SHP77 treated with DMSO at 0.1 percent for 48 hours (cell line): ENCODE data around the gene SYNE1.

Experiments used
- DNase-seq: peaks from one replicate; lab custom pipeline; 2025; lab: John Stamatoyannopoulos, UW

SYNE1 gene

DNA sequence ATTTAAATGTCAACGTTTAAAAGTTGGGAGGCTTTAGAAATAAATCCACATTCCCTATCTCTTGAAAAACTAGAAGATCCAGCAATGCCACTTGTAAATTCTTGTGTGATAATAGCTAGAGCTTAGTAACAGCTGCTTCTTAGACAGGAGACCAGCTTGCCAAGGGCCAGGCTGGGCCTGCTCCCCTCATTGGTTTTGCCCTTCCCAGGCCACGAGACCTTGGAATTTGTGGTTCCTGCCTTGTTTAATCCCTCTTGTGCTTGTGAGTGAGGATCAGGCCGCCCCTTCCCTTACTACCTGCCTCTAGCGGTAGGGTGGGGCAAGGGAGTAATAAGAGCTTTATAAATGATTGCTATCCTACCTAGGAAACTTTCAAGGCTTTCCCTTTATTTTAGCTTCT is 363.5 kb downstream of the SYNE1 start:
- no peak for DNase-seq

DNA sequence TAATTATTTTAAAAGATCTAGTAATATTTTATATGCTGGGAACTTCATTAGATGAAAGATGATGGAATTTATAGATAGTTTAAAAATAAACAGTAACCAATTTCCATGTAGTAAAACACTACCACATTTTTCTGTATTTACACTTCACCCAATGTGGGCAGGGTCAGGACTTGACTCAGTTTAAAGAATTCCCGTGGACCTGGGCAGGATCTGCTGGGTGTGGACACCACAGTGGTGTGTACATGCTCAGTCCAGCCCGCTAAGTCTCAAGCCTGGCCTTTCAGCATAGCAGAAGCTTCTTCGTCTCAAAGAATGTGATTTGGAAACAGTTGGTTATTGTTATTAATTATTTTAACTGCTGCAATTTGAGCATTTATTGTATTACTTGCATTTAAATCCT is 364.2 kb downstream of the SYNE1 start:
- DNase-seq, result no peak

DNA sequence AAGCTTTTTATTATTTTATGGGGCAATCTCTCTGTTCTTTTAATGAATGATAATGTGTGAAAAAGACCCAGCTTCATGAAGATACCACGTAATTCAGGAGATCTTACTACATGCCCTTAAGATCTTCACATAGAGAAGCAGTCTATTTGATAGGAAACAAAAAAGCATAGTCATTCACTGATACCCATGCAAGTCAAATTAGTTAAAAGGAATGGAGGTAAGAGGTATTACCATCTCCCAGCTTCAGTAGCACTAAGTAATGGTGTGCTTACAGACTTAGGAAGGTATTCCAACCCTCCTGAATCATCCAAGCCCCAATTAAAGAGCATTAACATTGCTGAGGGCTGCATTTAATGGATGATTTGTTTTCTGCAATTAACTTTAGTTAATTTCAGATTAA is 364.7 kb downstream of the SYNE1 start:
- DNase-seq, result no peak

DNA sequence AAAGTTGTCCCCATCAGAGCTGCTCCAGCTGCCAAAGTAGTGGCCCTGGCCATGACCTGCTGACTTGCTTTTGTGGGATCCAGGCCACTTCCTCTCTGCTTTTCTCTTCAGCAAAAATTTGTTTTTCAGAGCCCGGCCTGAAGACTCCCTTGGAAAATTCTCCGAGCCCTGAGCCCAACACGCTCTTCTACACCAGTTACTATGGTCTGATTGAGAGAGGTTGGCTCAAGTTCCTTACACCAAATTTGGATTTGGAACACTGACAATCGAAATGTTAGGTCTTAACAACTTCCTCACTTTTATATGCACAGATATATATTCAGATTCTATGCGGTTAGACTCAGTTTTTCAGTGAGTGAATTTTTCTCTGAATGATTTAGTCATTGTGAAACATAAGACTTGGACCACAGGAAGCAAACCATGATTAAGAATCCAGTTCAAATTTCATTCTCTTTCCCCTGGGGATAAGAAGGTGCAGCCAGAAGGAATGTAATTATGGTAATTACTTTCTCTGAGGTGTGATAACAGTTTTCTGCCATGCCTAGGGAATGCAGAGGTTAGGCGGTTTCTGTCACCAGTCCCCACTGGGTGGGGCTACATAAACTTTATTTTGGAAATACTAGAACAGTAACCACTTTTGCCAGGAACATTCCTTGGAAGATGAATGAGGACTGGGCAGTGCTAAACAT is 365.2 kb downstream of the SYNE1 start:
- no peak for DNase-seq

DNA sequence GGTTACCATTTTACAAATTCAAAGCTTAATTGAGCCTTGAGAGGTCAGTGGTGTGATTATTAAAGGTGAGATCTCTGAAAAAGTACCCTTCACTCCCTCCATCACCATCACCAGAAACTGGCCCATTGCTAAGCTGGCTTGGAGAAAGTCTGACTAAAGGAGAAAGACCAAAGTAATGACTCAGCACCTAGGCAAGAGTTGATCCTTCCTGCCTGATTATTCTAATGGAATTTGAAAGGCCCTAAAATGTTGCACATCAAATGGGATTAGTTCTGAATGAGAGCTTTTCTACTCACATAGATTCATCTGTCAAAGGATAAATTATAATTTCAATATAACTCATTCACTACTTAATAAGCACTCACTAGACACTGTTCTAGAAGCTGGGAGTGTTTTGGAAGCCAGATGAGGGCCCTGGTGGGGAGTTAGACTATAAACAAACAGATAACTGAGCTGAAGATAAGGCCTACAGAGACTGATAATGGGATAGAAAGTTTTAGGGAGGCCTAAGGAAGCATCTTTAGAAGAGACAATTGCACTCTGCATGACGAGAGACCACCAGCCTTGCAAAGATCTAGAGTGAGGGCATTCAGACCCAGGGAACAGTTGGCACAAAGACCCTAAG is 366.7 kb downstream of the SYNE1 start:
- no peak for DNase-seq

DNA sequence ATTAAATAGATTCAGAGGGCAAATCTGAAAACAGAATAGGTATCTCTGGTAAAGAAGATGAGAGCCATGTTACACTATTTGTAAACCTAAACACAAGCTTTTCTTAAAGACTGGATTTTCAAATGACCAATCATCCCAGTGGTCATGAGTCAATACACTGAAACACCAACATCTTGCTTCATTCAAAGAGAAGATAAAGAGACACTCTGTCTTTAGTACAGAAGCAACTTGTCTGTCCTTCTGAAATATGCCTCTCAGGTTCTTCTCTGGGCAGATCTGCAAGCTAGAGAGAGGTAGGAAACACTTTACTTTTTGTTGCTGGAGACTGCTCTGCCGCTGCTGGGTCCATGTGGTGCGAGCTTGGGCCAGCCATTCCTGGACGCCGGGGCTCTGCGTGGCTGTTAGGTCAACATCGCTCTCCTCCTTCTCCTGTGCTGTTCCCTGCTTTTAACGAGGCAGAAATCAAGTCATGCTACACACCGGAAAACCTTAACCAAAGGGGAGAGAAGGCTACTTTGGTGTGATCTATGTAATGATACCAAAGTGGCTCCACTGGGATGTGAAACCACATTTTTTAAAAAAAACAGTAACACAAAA is 368.2 kb downstream of the SYNE1 start:
- DNase-seq, result no peak

DNA sequence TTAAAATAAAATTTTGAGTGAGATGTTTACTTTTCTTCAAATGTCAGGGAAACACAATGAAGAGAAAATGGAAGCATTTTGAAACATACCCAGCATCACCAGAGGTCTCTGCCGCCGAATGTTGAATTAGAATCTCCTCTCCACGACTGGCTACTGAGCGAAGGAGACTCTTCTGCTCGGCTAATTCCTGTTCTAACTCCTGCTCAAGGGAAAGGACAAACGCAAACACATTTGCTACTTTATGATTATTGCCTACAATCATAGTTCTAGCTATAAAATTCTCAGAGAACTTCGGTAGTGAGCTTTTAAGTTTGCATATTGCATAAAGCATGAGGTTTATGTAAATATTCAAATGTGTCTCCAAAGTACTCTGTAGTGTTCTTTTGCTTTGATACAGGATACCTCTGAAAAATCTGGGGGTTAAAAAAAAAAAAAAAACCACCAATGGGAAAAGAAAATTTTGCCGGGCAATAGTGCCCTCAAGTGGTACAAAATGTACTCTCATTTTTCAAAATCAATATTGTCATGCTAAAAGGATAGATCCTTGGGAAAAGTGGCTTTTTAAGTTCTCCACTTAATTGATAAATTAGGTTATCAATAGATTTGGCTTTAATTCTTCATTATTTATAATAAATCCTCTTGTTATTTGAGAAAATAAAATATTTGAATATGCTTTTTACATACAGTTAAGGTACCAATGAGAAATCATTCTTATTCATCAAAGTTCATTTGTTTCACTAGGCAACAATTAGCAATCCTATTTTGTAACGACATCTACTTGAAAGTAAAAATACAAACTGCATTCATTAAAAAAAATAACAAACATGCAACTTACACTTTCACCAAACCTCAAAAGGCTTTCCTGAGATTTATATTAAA is 369.0 kb downstream of the SYNE1 start:
- peak; percentile 12 for DNase-seq

DNA sequence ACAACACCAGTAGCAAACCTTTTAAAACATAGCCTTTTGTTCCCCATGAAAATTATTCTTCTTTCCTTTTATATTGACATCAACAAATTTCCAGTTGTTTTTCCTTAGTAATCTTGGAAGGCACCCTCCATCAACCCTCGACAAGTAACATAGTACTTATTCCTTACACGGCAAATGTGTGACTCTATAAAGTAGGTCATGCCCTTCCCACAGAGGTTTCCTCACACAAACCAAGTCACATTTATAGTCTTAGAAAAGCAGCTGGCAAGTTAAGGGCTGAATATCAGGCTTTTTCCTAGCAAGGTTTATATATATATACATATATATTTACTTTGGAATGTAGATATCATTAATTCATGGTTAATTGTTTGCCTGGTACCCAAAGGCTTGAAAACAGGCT is 371.5 kb downstream of the SYNE1 start:
- DNase-seq, result no peak

DNA sequence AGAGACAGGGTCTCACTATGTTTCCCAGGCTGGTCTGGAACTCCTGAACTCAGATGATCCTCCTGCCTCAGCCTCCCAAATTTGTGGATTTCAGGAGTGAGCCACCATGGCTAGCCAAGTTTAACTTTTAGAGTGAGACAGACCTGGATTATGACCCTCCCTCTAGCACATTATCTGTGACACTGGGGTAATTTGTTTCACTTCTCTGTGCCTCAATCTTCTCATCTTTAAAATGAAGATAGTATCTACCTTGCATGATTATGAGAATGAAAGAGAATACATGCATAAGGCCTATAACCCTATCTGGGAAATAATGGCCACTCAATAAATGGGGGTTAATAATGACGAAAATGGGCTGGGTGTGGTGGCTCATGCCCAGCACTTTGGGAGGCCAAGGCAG is 373.6 kb downstream of the SYNE1 start:
- no peak for DNase-seq

DNA sequence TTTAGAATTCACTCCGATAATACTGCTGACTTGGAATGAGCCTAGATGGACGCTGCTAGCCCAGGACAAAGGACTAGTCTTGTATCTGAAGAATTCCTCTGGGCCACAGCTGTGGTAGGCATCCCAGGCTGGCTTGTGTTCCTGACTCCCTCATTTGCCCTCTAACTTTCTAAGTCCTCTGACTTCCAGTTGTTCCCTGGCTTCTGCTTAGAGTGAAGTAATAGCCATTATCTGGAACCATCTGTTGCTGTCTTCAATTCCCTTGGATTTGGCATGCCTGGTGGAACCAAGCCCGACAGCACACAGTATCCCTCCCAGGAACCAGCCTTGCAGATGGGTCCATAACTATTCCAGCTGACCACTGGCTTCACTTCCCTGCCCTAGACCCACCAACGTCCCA is 376.0 kb downstream of the SYNE1 start:
- no peak for DNase-seq

DNA sequence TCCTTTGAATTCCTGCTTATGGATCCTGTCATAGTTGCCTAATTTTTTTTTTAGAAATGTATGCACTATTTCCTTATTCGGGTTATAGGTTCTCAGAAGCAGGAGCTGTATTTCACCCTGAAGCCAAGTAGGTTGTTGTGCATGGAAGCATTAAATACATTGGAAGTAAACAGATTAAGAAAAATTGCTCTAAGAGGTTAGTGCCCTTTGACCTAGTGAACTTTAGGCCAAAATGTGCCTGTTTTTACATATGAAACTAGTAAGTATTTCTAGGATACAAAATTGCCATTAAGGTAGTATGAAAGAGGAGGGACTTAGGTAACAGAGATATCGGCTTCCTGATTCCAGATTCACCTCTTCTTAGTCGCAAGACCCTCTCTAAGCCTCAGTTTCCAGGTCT is 377.9 kb downstream of the SYNE1 start:
- DNase-seq, result no peak

DNA sequence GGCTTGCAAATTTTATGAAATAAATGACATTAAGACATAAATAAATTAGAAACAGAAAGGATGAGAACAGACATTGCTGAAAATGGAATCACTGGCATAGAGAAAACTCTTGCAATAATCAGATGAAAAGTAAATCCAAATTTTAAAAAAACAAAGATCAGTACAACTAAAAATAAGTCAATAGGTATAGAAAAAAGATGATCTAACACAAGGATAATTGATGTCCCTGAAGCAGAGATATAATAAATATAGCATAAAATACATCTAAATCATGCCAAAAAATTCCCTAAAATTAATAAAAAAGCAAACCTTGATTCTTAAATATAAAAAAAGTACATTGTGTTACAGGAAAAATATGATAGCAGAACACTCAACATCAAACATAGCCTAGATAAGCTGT is 379.6 kb downstream of the SYNE1 start:
- DNase-seq, result no peak

DNA sequence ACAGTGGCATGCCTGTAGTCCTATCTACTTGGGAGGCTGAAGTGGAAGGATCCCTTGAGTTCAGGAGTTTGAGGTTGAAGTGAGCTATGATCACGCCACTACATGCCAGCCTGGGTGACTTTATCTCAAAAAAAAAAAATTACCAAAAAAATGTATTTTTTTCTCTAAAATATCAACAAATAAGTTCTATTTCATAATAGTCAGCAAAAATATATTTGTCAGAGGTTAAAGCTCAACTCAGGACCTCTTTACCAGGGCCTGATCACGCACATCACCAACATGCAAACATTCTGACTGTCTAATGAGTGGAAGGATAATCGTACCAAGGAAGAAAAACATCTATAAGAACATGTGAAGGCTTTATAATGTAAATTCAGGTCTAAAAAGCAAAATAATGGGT is 387.0 kb downstream of the SYNE1 start:
- no peak for DNase-seq

DNA sequence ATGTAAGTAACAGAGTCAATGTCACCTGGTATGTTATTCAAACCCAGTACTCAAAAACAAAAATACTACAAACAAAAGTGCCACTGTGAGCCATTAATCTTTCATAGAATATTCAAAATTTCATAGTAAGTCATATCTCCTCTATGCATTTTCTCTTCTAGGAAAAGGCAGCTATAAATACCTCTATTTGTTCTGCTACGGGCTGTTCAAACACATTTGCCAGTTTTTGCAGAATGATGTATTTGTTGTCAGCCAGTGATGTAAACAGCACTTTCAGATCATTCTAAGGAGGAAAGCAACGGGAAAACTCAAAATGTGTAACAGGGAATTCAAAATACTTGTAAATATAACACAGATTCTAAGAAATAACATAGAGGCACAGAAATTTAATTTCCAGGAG is 388.2 kb downstream of the SYNE1 start:
- DNase-seq, result peak; percentile 19

DNA sequence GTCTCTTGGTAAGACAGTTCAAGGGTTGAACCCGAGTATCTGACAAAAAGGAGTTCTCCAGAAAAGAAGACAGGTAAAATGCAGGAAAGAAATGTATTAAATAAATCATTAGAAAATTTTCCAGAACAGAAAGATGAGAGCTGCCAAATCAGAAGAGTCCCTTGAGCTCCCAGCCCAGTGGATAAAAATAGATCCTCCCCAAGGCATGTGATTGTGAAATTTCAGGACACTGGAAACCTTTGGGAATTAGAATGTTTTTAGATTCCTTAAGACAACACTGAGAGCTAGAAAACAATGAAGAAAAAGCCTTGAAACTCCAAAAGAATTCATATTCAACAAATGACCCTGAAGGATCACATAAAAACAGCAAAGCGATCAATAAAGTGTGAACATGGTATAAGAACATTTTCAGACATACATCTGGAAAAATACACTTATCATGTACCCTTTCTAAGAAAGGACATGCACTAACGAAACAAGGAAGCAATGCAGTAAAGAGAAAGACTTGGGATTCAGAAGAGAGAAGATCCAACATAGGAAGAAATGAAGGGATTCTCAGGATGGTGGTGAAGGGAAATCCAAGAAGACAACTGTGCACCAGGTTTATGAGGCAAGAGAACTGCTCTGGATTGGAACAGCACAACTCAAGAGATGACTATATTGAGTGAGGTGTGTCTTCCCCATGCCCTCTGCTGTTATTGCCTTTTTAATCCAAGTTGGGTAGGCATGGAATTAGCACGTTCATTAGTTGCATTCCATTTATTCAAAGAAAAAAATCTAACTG is 390.4 kb downstream of the SYNE1 start:
- DNase-seq, result no peak

DNA sequence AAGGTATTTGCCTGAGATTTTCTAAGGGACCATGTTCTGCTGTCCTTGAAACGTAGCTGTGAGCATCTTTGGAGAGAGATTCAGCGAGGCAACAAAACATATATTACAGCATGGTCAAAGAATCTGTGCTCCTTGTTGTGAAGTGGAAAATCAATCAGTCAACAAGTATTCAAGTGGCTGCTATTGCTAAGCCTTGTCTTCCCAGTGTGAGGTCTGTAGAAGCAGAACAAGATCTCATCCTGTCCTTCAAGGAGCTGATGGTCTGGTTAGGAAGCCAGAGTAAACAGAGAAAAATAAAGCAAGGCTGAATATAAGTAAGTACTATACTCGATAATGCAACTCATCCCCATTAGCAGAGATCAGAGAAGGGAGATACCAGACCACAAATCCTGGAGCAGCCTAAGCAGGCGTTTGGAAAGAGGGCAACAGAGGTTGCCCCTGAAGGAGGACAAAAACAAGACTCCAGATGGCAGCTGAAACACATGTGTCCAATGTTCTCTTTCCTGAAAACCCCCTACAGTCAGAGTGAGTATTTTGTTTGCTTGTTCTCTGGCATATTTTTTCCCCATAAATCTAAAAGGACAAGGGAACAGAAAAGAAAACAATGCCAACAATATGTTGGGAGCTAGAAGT is 392.0 kb downstream of the SYNE1 start:
- no peak for DNase-seq

DNA sequence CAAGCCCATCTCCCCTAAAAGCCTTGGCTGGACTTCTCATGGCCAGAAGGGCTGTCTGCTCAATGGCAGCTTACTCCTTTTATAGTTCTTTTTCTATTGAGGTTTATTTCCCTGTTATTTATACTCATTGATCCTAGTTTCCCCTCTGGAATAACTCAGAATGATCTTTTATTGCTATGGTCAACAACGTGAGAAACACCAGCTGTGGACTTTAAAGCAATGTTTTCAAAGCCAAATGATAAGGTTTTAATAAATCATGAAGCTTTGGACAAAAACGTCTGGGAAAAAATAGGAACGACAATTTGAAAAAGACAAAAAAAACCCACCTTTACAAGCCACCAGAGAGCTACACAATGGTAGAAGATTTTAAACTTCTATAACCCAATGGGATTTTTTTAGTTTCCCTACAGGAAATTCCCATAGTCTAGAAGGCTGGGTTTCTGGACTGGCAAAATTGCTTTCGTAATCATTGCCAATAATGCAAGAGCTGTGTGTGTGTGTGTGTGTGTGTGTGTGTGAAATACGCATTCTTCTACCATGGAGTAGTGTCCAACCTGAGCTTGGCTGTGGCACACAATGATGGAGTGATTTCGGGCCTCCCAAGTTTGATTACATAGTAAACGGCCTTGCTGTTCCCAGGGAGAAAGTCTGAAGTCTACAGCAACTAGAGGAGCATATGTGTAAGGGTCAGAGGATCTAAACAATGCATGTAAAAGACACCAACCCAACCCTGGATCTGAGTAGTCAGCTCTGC is 396.0 kb downstream of the SYNE1 start:
- DNase-seq, result no peak

DNA sequence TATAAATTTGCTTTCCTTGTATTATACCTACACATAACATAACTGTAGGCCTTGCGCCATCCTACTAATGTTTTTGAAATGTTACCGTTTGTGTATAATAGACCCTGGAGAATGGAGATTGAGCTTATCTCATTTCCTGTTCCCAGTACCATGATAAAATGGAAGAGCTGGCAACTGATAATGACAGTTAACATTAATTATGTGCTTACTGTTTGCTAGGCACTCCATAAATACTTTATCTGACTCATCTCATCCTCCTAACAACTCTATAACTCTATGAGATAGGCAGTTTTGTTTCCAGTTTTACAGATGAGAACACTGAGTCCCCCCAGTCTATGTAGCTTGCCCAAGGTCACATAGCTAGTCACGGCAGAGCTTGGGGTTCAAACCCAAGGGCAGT is 396.7 kb downstream of the SYNE1 start:
- DNase-seq, result no peak

DNA sequence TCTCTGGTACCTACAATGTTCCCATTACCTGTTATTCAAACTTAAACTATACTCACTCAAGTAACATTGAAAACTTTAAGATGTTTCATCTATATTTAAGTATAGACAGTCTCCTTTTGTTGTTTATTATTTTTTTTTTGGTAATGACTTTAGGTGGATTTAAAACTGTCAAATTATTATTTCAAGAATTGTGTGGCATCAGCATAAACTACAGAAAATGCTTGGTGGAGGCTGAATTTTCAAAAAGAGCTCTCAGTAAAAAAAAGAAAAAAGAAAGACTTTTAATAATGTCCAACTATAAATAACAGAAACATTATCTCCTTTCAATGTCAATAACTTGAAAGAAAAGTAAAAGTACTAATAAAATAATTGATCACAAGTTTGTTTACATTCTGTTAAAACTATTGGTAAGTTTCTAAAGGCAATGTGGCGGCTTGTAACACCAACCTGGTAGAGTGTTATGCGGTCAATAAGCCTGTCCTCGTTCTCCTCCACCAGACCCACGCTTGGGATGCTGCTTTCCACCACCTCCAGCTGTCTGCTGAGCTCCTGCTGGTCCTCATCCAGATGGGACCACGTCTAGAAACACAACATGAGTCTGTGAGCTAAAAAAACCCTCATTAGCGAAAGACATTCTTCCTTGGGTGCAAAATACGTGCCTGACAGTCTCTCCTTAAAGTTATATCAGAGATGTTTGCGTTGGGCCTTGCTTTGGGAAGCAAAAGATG is 400.6 kb downstream of the SYNE1 start:
- no peak for DNase-seq
